Mesothelial cell of epicardium (in vitro differentiated cells): Measurements from ENCODE around the gene UBA7. TPM values are rescaled to one million over a fixed set of nuclear protein-coding genes. Genes with fewer than 3 reads are reported as not detected.

Source experiments
- DNase-seq, 2 experiments: peaks; one replicate each; pipeline ENCODE4 v3.0.0; 2021; ENCODE audit warnings: low spot score in 2 of 2; ENCODE audit not compliant: unreplicated experiment in 2 of 2
- H3K27ac Mint-ChIP-seq: 2 replicates; pipeline ENCODE4 v1.8.0; 2021; ENCODE audit warnings: mixed read lengths
- H3K27me3 Mint-ChIP-seq: 2 replicates; pipeline ENCODE4 v1.8.0; 2021; ENCODE audit warnings: low read depth, mixed read lengths
- H3K36me3 Mint-ChIP-seq: 2 replicates; pipeline ENCODE4 v1.8.0; 2021; ENCODE audit warnings: mixed read lengths
- H3K4me1 Mint-ChIP-seq: 2 replicates; pipeline ENCODE4 v1.8.0; 2021; ENCODE audit warnings: mixed read lengths
- H3K4me3 Mint-ChIP-seq: 2 replicates; pipeline ENCODE4 v1.8.0; 2021; ENCODE audit warnings: mild to moderate bottlenecking, moderate library complexity, mixed read lengths
- H3K9me3 Mint-ChIP-seq: 2 replicates; pipeline ENCODE4 v1.8.0; 2021; ENCODE audit warnings: mixed read lengths
- total RNA-seq: library from RNA; stranded (reverse); gene quantifications from 3 replicates; pipeline ENCODE4 v1.2.1, GENCODE V29; 2021
- TF ChIP-seq, protein P1 (sequence below): fragments of 200-600 bp; sonication (generic); IDR thresholded peaks from one replicate; pipeline ENCODE4 v1.5.0; 2021; ENCODE audit warnings: antibody characterized with exemption; ENCODE audit not compliant: unreplicated experiment

Gene UBA7
- total RNA-seq, 1 donor from 2014 or later, result 139 TPM

DNA sequence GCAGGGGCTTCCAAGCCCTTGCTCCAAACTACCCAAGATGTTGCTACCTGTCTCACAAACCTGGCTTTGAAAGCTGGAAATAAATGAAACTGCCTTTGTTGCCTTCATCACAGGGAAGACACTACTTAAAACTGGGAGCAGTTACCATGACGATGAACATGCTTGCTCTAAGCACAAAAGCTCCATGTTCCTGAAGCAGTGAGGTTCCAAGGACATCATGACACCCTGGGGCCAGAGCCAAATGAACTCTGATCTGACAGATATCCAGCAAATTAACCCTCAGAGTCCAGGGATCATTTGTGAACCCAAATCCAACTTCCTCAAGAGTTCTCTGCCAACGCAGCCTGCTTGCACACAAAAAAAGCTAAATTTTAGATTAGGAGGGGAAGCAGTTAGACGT is 31.9 kb upstream of the UBA7 start:
- Mint-ChIP-seq H3K9me3 (no peaks in the 10 kb centered on the region), H3K27ac (no peak overlapping the region), H3K4me3 (no peak overlapping the region), H3K4me1 (no peaks in the 10 kb centered on the region), H3K27me3 (no peaks in the 10 kb centered on the region), H3K36me3 (peaks cover 4% of the 10 kb centered on the region)
- no peak for DNase-seq
- TF ChIP-seq, protein P1, sequence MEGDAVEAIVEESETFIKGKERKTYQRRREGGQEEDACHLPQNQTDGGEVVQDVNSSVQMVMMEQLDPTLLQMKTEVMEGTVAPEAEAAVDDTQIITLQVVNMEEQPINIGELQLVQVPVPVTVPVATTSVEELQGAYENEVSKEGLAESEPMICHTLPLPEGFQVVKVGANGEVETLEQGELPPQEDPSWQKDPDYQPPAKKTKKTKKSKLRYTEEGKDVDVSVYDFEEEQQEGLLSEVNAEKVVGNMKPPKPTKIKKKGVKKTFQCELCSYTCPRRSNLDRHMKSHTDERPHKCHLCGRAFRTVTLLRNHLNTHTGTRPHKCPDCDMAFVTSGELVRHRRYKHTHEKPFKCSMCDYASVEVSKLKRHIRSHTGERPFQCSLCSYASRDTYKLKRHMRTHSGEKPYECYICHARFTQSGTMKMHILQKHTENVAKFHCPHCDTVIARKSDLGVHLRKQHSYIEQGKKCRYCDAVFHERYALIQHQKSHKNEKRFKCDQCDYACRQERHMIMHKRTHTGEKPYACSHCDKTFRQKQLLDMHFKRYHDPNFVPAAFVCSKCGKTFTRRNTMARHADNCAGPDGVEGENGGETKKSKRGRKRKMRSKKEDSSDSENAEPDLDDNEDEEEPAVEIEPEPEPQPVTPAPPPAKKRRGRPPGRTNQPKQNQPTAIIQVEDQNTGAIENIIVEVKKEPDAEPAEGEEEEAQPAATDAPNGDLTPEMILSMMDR, result no peak

DNA sequence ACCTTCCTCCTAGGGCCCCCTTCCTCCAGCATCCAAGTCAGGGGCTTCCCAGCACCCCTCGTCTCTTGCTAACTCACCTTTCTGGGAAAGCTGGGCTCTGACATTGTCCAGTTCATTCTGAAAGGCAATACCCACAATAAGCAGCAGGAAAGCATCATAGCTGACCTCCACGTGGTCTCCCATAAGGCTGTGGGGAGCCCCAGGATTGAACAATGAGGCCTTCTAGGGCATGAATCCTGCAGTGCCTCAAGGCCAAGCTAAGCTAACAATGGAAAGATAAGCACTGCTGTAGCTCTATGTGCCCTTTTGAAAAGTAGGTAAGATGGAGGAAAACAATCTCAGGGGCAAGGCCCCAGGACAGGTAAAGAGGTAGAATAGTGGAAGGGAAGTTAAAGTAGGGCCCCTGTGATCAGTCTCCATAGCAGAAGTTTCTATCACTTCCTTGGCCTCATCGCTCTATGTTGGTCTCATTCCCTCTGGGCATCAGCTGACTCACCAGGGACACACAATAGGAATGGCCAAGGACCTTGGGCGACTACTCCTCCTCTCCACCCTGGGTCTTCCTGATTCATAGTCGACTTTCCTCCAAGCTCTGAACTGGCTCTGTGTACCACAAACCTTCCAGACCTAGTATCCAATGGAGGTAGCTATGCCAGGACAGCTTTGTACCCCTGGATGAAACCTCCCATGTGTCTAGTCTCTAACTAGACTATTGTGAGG is 30.9 kb upstream of the UBA7 start:
- H3K27me3 Mint-ChIP-seq, result no peaks in the 10 kb centered on the region
- no peaks in the 10 kb centered on the region for H3K9me3 Mint-ChIP-seq
- H3K4me1 Mint-ChIP-seq, result no peaks in the 10 kb centered on the region
- TF ChIP-seq, protein P1, result no peak
- H3K27ac Mint-ChIP-seq, result no peak overlapping the region
- DNase-seq, result no peak
- no peak overlapping the region for H3K4me3 Mint-ChIP-seq
- peaks cover 4% of the 10 kb centered on the region for H3K36me3 Mint-ChIP-seq

DNA sequence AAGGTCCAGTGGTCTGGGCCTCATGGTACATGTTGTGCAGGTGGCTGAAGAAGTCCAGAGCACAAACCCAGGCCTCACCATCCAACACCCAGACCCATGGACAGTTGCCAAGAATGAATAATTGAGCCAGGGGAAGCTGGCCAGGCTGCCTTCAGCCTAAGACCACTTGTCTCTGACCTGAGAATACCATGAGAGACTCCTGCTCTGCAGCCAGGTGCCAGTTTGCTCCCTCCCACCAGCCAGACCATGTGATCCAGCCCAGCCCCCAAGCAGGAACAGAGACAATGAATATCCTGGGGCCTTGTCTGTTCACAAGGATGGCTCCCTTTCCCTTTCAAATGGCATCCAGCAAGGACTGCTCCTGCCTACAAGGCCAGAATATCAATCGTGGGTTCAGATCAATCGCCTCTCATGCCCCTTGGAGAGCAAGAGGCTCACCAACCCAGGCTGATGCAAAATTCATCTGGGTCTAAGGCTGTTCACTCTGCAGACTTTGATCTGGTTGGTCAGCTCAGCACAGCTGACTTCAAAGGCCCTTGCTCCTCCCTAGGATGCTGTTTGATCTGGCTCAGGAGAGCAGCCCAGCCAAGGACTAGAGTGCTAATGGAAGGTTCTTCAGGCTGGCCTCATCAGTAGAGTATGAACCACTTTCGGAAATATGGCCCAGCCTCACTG is 29.2 kb upstream of the UBA7 start:
- Mint-ChIP-seq H3K9me3 (no peaks in the 10 kb centered on the region), H3K4me3 (no peak overlapping the region), H3K27ac (no peak overlapping the region), H3K4me1 (peaks cover 5% of the 10 kb centered on the region), H3K27me3 (no peaks in the 10 kb centered on the region), H3K36me3 (peaks cover 5% of the 10 kb centered on the region)
- TF ChIP-seq, protein P1, result no peak
- no peak for DNase-seq

DNA sequence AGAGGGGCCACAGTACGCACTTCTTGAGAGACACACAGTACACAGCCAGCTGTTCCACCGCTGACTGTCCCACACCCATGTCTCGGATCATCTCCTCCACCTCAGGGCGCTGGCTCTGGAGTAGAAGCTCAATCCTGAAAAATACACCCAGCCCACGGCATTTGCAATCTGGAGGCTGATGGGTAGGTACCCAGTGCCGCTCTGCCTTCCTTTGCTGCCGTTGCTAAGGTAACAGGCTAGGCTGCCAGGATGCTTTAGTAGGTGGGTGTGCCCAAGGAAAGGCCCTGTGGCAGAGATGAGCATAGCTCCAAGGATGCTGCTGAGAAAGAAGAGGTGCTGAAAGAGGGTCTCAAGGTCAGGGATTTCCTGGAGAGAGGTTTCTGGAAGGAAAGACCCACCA is 28.1 kb upstream of the UBA7 start:
- DNase-seq, result no peak
- H3K27ac Mint-ChIP-seq, result no peak overlapping the region
- H3K4me3 Mint-ChIP-seq, result no peak overlapping the region
- peaks cover 1% of the 10 kb centered on the region for H3K36me3 Mint-ChIP-seq
- TF ChIP-seq, protein P1, result no peak
- H3K27me3 Mint-ChIP-seq, result no peaks in the 10 kb centered on the region
- H3K4me1 Mint-ChIP-seq, result peaks cover 5% of the 10 kb centered on the region
- H3K9me3 Mint-ChIP-seq, result no peaks in the 10 kb centered on the region

DNA sequence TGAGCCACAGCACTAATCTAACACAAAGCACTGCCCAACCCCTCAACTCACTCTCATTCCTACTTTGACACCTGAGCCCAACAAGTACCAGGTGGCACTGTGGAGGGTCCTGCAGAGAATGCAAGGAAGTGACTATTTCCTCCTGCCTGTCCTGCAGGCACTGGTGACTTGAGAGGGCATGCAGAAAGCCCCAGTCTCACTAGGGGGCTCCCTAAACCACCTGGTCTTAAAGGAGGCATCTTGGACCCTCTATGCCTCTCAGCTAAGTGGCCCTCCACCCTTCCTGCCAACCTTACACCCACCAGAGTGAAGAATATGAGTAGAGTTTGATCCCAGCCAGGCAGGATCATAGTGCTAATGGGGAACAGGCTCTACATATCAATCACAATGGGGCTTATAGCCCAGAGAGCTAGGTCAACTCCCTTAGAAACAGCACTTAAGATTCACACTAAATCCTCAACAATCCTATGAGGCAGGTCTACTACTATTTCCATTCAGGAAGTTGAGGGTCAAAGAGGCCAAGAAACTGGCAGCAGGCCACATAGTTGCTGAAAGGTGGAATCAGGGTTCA is 27.5 kb upstream of the UBA7 start:
- peaks cover 1% of the 10 kb centered on the region for H3K36me3 Mint-ChIP-seq
- no peak overlapping the region for H3K4me3 Mint-ChIP-seq
- H3K4me1 Mint-ChIP-seq, result peaks cover 5% of the 10 kb centered on the region
- no peak overlapping the region for H3K27ac Mint-ChIP-seq
- H3K27me3 Mint-ChIP-seq, result no peaks in the 10 kb centered on the region
- TF ChIP-seq, protein P1, result no peak
- DNase-seq, result no peak
- H3K9me3 Mint-ChIP-seq, result no peaks in the 10 kb centered on the region
